ENCODE data around the gene IRF2. TPM values are rescaled to one million over a fixed set of nuclear protein-coding genes. Genes with fewer than 3 reads are reported as not detected.
A peak's percentile ranks its signal among the peaks of the same experiment; 100 is the strongest.

IRF2 gene
- total and polyA plus RNA-seq, 7 donors, result 6.7 to 28.9 (median 16.8) TPM

DNA sequence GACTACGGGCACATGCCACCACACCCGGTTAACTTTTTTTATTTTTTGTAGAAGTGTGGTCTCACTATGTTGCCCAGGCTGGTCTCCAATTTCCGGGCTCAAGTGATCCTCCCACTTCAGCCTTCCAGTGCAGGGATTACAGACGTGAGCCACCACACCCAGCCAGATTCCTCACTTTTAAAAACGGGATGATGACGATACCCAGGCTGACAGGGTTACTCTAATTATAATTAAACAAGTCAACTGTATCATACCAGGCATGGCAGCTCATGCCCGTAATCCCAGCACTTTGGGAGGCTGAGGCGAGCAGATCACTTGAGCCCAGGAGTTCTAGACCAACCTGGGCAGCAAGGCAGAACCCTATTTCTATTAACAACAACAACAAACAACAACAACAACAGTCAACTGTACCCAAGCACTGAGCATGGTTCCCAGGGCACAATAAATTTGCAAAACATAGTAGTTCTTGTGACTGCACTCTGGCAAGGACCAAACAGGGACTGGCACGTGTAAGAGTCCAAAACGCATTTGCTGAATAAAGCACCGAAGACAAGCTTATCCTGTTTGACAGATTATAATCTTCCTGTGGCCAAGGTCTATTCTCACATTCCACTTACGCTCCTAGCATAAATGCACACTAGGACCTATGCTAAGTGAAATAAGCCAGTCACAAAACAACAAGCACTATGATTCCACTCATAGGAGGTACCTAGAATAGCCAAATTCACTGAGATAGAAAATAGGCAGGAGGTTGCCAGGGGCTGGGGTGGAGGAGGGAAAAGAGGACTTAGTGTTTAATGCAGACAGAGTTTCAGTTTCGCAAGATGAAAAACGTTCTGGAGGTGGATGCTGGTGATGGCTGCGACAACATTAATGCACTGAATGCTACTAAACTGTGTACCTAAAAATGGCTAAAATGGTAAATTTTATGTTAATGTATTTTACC lies 77.5 kb downstream of the IRF2 start:
- H3K4me3 ChIP-seq, result no peak overlapping the region
- no peaks in the 10 kb centered on the region for H3K9me3 ChIP-seq
- DNase-seq (peak in 1 of 2 donors; percentile 53), ATAC-seq (peak; percentile 15 to 76 (median 72))
- TF ChIP-seq, protein P1, sequence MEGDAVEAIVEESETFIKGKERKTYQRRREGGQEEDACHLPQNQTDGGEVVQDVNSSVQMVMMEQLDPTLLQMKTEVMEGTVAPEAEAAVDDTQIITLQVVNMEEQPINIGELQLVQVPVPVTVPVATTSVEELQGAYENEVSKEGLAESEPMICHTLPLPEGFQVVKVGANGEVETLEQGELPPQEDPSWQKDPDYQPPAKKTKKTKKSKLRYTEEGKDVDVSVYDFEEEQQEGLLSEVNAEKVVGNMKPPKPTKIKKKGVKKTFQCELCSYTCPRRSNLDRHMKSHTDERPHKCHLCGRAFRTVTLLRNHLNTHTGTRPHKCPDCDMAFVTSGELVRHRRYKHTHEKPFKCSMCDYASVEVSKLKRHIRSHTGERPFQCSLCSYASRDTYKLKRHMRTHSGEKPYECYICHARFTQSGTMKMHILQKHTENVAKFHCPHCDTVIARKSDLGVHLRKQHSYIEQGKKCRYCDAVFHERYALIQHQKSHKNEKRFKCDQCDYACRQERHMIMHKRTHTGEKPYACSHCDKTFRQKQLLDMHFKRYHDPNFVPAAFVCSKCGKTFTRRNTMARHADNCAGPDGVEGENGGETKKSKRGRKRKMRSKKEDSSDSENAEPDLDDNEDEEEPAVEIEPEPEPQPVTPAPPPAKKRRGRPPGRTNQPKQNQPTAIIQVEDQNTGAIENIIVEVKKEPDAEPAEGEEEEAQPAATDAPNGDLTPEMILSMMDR (IDR thresholded peaks at IDR 0.05), result no peak
- H3K27me3 ChIP-seq (ENCODE audit: insufficient read depth in 3 of 3, low read length in 2 of 3), result no peaks in the 10 kb centered on the region
- intact Hi-C loops (cut with DNase I), result loop anchor here in 1 of 2 donors (5.0 kb wide), 1 partner anchor 75 kb away; the partner anchor contains the start of gene IRF2
- peaks cover 2 to 60% of the 10 kb centered on the region in 2 donors for H3K36me3 ChIP-seq (ENCODE audit: insufficient read depth in 1 of 2, low read depth in 1 of 2)
- H3K4me1 ChIP-seq, result peaks cover 62% of the 10 kb centered on the region
- WGBS, 3 donors, result 32 to 62% (median 36%) methylated on average over 15 of the region's 15 CpGs
- peak overlapping the region; percentile 84 for H3K27ac ChIP-seq

DNA sequence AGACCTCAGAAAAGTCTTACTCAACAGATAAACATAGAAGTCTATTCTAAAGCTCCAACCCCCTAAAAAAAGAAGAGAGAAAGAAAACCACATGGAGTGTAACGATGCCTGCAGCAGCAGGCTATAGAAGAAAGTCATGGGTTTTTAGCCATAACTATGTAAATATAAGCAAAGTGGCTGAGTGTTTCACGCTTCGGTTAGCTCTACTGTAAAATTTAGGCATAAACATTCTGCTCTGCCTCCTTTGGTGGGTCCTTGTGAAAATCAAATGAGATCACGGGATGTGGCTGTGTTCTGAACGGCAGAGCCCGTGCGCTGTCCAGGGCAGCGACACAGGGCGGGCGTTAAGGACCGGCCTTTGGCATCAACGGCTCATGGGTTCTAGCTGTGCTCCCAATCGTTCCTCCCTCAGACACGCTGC lies 78.4 kb downstream of the IRF2 start:
- TF ChIP-seq, protein P1 (IDR thresholded peaks at IDR 0.05), result no peak
- 86 to 95% (median 88%) methylated on average over 14 of the region's 14 CpGs for WGBS, 3 donors
- Histone ChIP-seq H3K4me3 (no peak overlapping the region), H3K27me3 (ENCODE audit: insufficient read depth in 3 of 3, low read length in 2 of 3) (no peaks in the 10 kb centered on the region), H3K9me3 (no peaks in the 10 kb centered on the region), H3K36me3 (ENCODE audit: insufficient read depth in 1 of 2, low read depth in 1 of 2) (peaks cover 2 to 68% of the 10 kb centered on the region in 2 donors), H3K4me1 (peaks cover 53% of the 10 kb centered on the region), H3K27ac (peak overlapping the region; percentile 84)
- ATAC-seq (peak in 1 of 4 donors; percentile 18), DNase-seq (peak in 1 of 2 donors; percentile 58)
- intact Hi-C loops (cut with DNase I), result loop anchor here in 1 of 2 donors (5.0 kb wide), 1 partner anchor 76 kb away; the partner anchor contains the start of gene IRF2

DNA sequence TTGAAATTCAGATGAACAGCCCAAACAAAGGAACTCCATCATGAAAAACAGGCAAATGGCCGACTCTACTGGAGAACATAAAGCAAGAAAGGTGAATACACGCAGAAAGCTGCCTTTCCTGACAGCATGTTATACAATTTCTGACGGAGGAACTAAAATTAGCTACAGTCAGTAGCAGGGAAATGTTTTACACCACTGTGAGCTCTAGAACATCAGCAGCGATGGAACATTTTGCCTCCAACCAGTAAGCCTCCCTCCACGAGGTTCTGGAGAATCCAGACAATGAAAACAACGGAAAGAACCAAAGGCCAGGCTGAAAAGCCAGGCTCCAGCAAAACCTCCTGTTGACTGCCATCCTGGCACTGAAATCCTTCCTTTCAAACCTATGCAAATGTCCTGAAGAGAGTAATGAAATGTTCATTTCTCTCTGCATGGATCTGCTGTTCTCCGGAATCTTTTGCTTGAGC lies 78.9 kb downstream of the IRF2 start:
- Histone ChIP-seq H3K36me3 (ENCODE audit: insufficient read depth in 1 of 2, low read depth in 1 of 2) (peaks cover 2 to 73% of the 10 kb centered on the region in 2 donors), H3K9me3 (no peaks in the 10 kb centered on the region), H3K4me3 (no peak overlapping the region), H3K27ac (peak overlapping the region; percentile 84), H3K27me3 (ENCODE audit: insufficient read depth in 3 of 3, low read length in 2 of 3) (no peaks in the 10 kb centered on the region), H3K4me1 (peaks cover 48% of the 10 kb centered on the region)
- DNase-seq, result no peak
- TF ChIP-seq, protein P1 (IDR thresholded peaks at IDR 0.05), result no peak
- peak in 3 of 4 donors; percentile 36 to 72 (median 61) for ATAC-seq
- WGBS, 3 donors, result 41 to 49% (median 45%) methylated on average over 7 of the region's 7 CpGs
- intact Hi-C loops (cut with DNase I), result loop anchor here in 1 of 2 donors (5.0 kb wide), 1 partner anchor 77 kb away; the partner anchor contains the start of gene IRF2

DNA sequence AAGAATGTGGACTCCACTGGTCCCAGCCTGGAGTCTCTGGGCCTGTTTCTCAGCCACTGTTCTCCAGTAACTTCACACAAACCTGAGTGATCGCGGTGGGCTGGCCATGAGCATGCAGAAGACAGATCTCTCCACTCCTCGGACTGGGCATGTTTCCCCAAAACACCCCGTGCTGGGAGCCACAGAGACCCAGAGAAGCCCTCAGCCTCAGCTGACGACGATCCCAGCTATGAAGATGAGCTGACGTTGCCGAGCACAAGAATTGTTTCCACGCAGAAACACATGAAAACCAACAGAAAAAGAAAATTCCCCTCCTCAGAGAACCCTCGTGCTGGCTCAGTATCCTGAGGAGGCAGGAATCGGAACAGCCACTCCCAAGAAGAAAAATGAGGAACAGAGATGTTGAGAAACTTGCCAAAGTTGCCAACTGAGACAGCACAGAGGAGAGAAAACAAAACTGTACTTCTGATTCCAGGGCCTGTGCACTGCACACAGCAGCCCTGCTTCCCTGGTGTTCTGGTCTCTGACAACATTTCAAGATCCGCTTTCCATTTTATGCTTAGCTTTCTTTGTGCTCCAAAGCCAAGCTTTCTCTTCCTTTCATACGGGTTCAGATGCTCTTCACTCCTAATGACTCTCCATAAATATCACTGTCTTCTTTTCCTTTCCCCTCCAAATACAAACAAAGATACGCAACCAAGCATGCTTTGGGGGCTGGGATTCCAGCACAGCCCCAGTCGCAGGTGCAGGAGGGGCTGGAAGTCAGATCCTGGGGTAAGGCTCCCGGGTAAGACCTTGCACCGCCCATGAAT lies 81.4 kb downstream of the IRF2 start:
- H3K27me3 ChIP-seq (ENCODE audit: insufficient read depth in 3 of 3, low read length in 2 of 3), result no peaks in the 10 kb centered on the region
- H3K4me3 ChIP-seq, result no peak overlapping the region
- intact Hi-C loops (cut with DNase I), result no loop called here
- 81 to 89% (median 82%) methylated on average over 17 of the region's 17 CpGs for WGBS, 3 donors
- peaks cover 30% of the 10 kb centered on the region for H3K4me1 ChIP-seq
- peak overlapping the region; percentile 84 for H3K27ac ChIP-seq
- H3K36me3 ChIP-seq (ENCODE audit: insufficient read depth in 1 of 2, low read depth in 1 of 2), result peaks cover 4 to 83% of the 10 kb centered on the region in 2 donors
- TF ChIP-seq, protein P1 (IDR thresholded peaks at IDR 0.05), result no peak
- no peaks in the 10 kb centered on the region for H3K9me3 ChIP-seq
- DNase-seq (no peak), ATAC-seq (no peak)

All from psoas muscle (tissue), 8 donors.